Kidney capillary endothelial cell (primary cell): ENCODE data around the gene TMEM44.

ENCODE experiments used
- DNase-seq: peaks from one replicate; pipeline ENCODE4 v3.0.0-alpha.2; 2018; ENCODE audit warnings: low spot score

The TMEM44 gene

GRCh38 chr3:194577986-194578905, 55.0 kb downstream of the TMEM44 start:
- peak; percentile 82 for DNase-seq

- DNase-seq, result no peak
Measured at GRCh38 chr3:194575484-194576210, 57.6 kb downstream of the TMEM44 start.

GRCh38 chr3:194574639-194575483, 58.4 kb downstream of the TMEM44 start:
- DNase-seq, result no peak

GRCh38 chr3:194573680-194574437, 59.4 kb downstream of the TMEM44 start:
- peak; percentile 67 for DNase-seq

DNA sequence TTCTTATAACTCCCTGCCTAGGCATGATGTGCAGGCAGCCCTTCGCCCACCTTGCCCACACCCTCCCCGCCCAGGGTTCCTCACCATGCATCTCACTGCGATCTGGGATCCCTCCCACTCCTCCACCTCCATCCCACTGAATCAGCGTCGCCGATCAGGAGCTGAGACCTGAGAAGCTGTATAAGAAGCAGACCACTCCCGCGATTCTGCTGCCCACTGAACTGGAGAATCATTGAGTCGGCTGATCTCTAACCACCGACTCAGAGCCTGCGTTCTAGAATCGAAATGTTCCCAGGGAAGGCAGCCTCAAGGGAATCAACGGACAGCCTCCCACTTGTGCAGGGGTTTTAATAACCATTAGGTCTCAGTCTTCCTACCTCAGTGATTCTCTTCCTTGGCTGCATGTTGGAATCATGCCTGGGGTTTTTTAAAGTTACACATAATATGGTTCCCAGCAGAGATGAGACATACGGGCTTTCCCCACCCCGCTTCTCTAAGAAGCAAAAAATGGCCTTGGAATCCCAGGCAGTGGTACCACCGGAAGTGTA, 60.2 kb downstream of the TMEM44 start:
- DNase-seq, result no peak

DNA sequence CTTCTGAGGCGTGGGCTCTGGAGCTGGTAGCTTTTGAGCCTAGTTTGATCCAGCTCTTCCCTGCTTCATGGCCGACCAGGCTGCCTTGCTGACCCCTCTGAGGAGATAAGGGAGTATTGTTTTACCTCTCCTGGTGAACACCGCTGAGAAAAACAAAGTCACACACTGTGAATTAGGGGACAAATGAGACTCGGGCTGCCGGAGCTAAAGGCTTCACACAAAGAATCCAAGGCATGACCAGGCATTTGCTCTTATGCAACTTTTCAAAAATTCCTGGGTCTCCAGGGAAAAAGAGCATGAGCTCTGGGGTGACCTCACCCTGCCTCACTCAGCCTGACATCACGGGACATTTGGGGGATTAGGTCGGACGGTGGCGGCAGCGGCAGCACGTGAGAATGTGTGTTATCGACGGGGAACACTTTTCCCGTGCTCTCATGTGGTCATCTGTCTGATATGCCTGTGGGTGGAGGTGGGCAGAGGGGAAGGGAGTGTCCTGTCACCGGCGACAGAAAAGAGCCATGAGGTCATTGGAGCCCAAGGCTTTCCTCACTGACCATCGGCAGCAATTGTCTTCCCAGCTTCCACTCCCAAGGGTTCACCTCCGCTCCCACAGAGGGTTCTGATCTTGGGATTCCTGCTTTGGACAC, 61.0 kb downstream of the TMEM44 start:
- DNase-seq, result peak; percentile 81

DNA sequence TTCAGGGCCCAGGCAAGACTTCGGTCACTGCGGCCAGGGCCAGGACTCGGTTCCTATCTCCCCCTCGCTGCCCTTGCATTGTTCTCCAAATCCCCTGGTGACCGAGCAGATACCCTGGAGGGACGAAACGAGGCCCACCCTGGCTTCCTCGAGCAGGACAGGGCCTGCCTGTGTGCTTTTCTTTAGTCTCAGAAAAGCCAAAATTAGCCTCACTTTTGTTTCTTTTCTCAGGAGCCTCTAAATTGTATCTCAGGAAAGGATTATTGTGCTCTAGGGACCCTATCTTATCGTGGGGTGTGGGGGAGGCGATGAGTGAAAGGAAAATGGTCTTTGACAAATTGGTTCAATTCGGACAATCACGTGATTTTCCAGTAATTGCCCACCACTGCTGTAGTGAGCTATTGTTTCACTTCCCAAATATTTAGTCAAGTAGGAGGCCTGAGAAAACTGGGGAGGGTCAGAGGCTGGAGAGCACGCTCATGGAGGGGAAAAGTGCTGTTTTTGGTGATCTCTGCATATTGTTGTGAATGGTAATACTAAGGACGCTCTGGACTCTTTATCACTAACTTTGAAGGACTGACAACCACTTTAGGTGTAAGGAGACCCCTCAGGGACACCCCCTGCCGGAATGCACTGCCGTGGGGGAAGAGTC, 61.6 kb downstream of the TMEM44 start:
- no peak for DNase-seq

DNA sequence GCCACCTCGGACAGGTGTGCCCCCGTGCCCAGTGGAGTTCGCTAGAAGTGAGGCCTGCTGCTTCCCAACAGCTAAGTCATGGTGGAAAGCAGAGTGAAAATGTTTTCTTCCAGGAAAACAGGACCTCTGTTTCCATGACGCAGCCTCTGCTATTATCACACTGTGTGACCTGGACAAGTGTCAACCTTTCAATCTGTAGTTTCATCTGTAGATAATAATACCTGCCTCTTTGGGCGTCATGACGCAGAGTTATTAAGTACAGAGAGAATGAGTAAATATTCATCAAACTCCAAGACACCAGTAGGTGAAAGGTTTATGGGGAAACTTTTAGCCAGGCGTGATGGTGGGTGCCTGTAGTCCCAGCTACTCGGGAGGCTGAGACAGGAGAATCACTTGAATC, 62.3 kb downstream of the TMEM44 start:
- DNase-seq, result no peak

DNA sequence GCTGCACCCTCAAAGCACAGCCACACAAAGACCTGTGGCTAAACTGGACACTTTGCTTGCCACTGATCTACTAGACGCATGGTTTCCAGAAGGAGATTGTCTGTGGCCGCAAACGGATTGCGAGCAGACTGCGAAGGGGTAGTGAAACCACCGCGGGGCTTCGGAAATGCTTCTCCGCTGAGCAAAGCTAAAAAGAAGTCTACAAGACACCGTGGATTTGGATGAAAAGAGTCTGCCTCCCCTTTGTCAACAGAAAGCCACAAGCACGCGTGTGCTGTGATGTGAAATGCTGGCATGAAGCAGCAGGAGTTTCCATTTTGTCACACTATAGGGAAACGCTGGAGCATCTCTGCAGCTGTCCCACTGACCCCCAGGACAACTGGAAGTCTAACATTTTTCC, 63.0 kb downstream of the TMEM44 start:
- no peak for DNase-seq

GRCh38 chr3:194569252-194569651, 64.0 kb downstream of the TMEM44 start:
- DNase-seq, result no peak

DNA sequence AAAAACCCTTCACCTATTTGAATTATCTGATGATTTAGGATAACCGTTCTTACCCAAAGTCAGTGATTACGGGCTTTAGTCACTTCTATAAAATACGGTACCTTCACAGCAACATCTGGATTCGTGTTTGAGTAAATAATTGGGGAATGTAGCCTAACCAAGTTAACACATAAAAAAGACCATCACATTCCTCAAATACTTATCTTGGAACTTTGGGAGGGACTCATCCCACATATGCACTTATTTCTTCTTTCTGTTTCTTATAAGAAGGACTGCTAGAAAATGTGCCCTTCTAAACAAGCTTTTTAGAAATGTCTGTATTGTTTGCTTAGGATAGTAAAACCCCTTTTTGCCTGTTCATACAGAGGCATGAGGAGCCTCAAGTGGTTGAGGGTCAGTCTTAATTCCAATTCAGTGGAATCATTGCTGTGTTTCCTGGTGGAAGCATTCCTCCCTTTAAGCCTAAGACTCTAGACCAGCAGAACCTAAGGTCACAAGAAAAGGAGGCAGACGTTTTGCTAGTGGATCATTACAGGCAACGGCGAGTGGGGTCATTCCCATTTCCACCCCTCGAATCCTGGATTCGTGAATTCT, 67.5 kb downstream of the TMEM44 start:
- DNase-seq, result no peak

- no peak for DNase-seq
Measured at GRCh38 chr3:194562986-194563385, 70.2 kb downstream of the TMEM44 start.

DNA sequence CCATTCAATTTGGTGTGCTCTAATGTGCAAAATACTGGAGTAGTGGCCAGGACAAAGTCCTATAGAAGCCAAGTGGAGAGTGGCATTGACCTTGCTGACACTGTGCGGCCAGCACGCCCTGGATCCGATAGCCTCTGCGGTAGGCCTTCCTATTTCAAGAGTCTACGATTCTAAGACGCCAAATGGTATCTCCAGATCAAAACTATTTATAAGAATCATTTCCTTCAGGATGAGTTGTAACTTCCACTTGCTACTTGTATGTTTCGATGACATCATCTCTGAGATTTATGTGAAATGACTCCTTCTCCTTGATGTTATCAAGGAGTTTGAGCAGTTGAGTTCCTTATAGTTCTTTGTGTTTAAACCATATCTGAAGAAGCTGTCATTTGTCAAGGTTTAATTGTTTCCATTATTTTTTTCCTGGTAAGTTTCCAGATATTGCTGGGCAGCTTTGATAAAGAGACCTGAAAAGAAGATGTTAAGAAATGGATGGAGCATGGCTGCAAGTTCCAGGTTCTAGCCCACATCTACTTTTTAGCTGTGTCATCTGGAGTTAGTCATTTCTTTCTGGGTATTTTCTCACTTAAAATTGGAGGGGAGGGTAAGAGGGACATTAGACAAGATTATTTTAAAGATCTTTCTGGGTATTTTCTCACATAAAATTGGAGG, 71.8 kb downstream of the TMEM44 start:
- peak; percentile 99 for DNase-seq

DNA sequence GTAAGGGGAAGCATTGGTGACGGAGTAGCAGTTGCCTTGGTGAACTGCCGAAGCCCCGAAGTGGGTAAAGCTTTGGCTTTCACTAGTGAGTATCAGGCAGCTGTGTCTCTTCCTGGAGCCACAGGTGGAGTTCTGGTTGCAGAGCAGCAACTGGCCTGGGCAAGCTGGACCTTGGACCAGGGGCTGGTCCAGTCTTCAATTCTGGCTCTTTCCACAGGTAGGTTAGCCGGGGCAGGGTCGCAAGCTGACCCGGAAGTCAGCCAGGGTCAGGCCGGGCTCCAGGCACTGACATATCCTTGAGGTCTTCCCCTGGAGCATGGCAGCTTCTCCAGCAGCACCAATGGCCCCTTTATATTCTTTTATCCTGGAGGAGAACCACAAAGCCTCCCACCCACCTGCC, 73.2 kb downstream of the TMEM44 start:
- no peak for DNase-seq

- no peak for DNase-seq
Measured at GRCh38 chr3:194559530-194559929, 73.7 kb downstream of the TMEM44 start.

- no peak for DNase-seq
Measured at GRCh38 chr3:194556086-194557056, 76.8 kb downstream of the TMEM44 start.

DNA sequence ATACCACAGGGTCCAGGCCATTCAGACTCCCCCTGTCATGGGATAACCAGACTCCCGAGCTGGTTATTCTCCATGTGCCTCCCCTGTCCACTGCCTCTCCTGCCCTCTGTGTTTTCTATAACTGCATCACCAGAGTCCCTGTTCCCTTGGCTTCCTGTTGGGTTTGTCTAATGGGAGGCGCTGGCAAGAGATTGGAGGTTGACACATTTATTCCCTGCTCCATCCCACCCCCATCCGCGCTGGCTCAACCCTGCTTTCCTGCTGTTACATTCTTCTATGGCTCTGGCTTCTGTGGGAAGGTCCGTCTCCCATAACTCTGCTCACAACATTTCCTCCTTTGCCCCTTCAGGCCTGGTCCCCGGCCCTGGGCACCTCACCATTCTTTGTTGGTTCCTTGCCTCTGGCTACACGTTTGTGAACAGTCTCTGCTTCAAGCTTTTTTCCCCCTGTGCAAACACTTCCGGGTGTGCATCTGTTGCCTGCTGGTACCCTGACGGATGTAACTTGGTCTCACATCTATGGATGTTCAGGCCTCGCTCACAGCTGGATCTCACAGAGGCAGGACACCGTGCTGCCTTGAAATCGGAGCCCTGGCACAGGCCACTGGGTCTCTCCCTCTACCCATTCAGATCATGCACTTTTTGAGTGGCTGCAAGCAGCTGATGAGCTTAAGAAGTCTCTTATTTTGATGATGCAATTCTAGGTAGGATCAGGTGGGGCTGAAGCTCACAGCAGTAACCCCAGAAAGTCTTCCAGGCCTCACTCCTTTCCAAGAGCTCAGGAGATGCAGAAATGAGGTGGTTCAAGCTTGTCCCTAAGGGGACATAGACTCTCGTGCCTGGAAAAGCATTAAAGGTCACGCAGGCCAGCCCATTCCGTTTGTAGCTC, 77.8 kb downstream of the TMEM44 start:
- no peak for DNase-seq
